H1 (cell line): Measurements from ENCODE around the gene COL20A1. TPM values are rescaled to one million over a fixed set of nuclear protein-coding genes. Genes with fewer than 3 reads are reported as not detected.

ENCODE experiments used
- CTCF ChIA-PET: fragments of 300-600 bp; sonication (Branson Sonifier 250); formaldehyde crosslinking; loops from one replicate; lab custom pipeline; 2021; ENCODE audit not compliant: partially characterized antibody; lab: Charles Lee
- POLR2A ChIA-PET: fragments of 300-600 bp; sonication (Branson Sonifier 250); formaldehyde crosslinking; loops from one replicate; lab custom pipeline; 2021; ENCODE audit warnings: inconsistent platforms; ENCODE audit not compliant: partially characterized antibody; lab: Charles Lee
- DNase-seq, 2 experiments: peaks; one replicate each; pipeline versions ENCODE4 v3.0.0 to v3.0.0-alpha.2; 2010 to 2022; ENCODE audit warnings: low spot score in 2 of 2, low read depth in 1 of 2, mixed read lengths in 1 of 2
- FAIRE-seq: peaks from 2 replicates; lab custom pipeline; 2011; peaks lifted over from hg19 to GRCh38; lab: Jason Lieb, UNC
- H2AFZ ChIP-seq: 2 replicates; pipeline ENCODE4 v1.8.1; 2012; ENCODE audit warnings: low read length, inconsistent platforms
- H2AK5ac ChIP-seq: 2 replicates; pipeline ENCODE4 v1.6.1; 2013; ENCODE audit warnings: low read depth, low read length
- H2BK120ac ChIP-seq: replicated peaks from 2 replicates; pipeline ENCODE3; 2013; ENCODE audit warnings: low read depth, low read length, inconsistent platforms
- H2BK12ac ChIP-seq: 2 replicates; pipeline ENCODE4 v1.6.1; 2013; ENCODE audit warnings: low read depth, low read length
- H2BK15ac ChIP-seq: 2 replicates; pipeline ENCODE4 v1.6.1; 2013; ENCODE audit warnings: low read length
- H2BK20ac ChIP-seq: 2 replicates; pipeline ENCODE4 v1.6.1; 2013; ENCODE audit warnings: low read length
- H2BK5ac ChIP-seq: 2 replicates; pipeline ENCODE4 v1.6.1; 2013; ENCODE audit warnings: low read depth, low read length
- H3K14ac ChIP-seq: 2 replicates; pipeline ENCODE4 v1.6.1; 2013; ENCODE audit warnings: inconsistent platforms; ENCODE audit not compliant: insufficient read length
- H3K18ac ChIP-seq: 2 replicates; pipeline ENCODE4 v1.6.1; 2013; ENCODE audit warnings: low read length; ENCODE audit errors: extremely low read depth
- H3K23ac ChIP-seq: 2 replicates; pipeline ENCODE4 v1.6.1; 2013; ENCODE audit warnings: inconsistent platforms; ENCODE audit not compliant: insufficient read length
- H3K23me2 ChIP-seq: 2 replicates; pipeline ENCODE4 v1.6.1; 2013; ENCODE audit warnings: low read depth, low read length
- H3K27ac ChIP-seq: 2 replicates; pipeline ENCODE4 v1.6.1; 2011; ENCODE audit warnings: low read depth, low read length, inconsistent platforms
- H3K27me3 ChIP-seq, 4 experiments: replicated peaks in 1 of 4; 1 replicate in 1 of 4; 2 replicates in 3 of 4; pipeline versions ENCODE4 v1.6.1 to v1.8.1; 2011 to 2013; ENCODE audit warnings: low read length in 3 of 4, mild to moderate bottlenecking in 3 of 4, inconsistent platforms in 2 of 4, mixed read lengths in 2 of 4, moderate library complexity in 1 of 4; ENCODE audit not compliant: control insufficient read depth in 3 of 4, insufficient read depth in 3 of 4; ENCODE audit errors: extremely low read depth in 1 of 4
- H3K36me3 ChIP-seq, 4 experiments: 2 replicates each; pipeline versions ENCODE4 v1.6.1 to v1.8.1; 2011 to 2013; ENCODE audit warnings: mild to moderate bottlenecking in 4 of 4, low read length in 3 of 4, moderate library complexity in 2 of 4, control low read depth in 1 of 4, inconsistent platforms in 1 of 4; ENCODE audit not compliant: insufficient read depth in 4 of 4, control insufficient read depth in 2 of 4
- H3K4ac ChIP-seq: replicated peaks from 2 replicates; pipeline ENCODE3; 2013; ENCODE audit warnings: low read length, low read depth, mixed read lengths, inconsistent platforms; ENCODE audit not compliant: insufficient read length
- H3K4me1 ChIP-seq, 4 experiments: replicated peaks in 1 of 4; 1 replicate in 1 of 4; 2 replicates in 3 of 4; pipeline versions ENCODE4 v1.6.1 to v1.8.1; 2011 to 2013; ENCODE audit warnings: low read length in 3 of 4, inconsistent platforms in 2 of 4, mixed read lengths in 1 of 4; ENCODE audit not compliant: insufficient read depth in 4 of 4, control insufficient read depth in 3 of 4
- H3K4me2 ChIP-seq, 2 experiments: 2 replicates each; pipeline versions ENCODE4 v1.6.1 to v1.8.1; 2011 to 2013; ENCODE audit warnings: low read depth in 2 of 2, low read length in 2 of 2, control low read depth in 1 of 2, inconsistent platforms in 1 of 2, mild to moderate bottlenecking in 1 of 2; ENCODE audit not compliant: insufficient read depth in 1 of 2
- H3K4me3 ChIP-seq, 4 experiments: fragments of 200-600, 300-600 bp in 1 of 4; sonication (generic), shearing (Covaris generic), sonication (Bioruptor Twin) in 1 of 4; 2 replicates each; pipeline versions ENCODE4 v1.5.1 to v1.8.1; 2011 to 2016; ENCODE audit warnings: low read length in 4 of 4, low read depth in 3 of 4, control low read depth in 2 of 4, inconsistent platforms in 2 of 4, mild to moderate bottlenecking in 2 of 4, mixed read lengths in 1 of 4, moderate library complexity in 1 of 4; ENCODE audit not compliant: insufficient read depth in 2 of 4; ENCODE audit errors: extremely low read depth in 1 of 4
- H3K56ac ChIP-seq: replicated peaks from 2 replicates; pipeline ENCODE3; 2013; ENCODE audit warnings: low read depth, mild to moderate bottlenecking, mixed read lengths, low read length, inconsistent platforms; ENCODE audit not compliant: insufficient read length
- H3K79me1 ChIP-seq: 2 replicates; pipeline ENCODE4 v1.6.1; 2013; ENCODE audit warnings: low read depth, low read length, control low read depth
- H3K79me2 ChIP-seq, 2 experiments: 2 replicates each; pipeline versions ENCODE4 v1.6.1 to v1.8.1; 2012 to 2013; ENCODE audit warnings: low read length in 2 of 2, mild to moderate bottlenecking in 2 of 2, inconsistent platforms in 1 of 2; ENCODE audit not compliant: insufficient read depth in 2 of 2, control insufficient read depth in 1 of 2
- H3K9ac ChIP-seq, 4 experiments: replicated peaks in 1 of 4; 1 replicate in 1 of 4; 2 replicates in 3 of 4; pipeline versions ENCODE4 v1.6.1 to v1.8.1; 2011 to 2013; ENCODE audit warnings: low read depth in 3 of 4, low read length in 3 of 4, control low read depth in 2 of 4, mild to moderate bottlenecking in 2 of 4, moderate library complexity in 2 of 4, inconsistent platforms in 1 of 4; ENCODE audit errors: extremely low read depth in 1 of 4
- H3K9me3 ChIP-seq, 2 experiments: 2 replicates each; pipeline versions ENCODE4 v1.6.1 to v1.8.1; 2012 to 2013; ENCODE audit warnings: mild to moderate bottlenecking in 2 of 2, moderate library complexity in 2 of 2, control low read depth in 1 of 2, inconsistent platforms in 1 of 2, low read depth in 1 of 2, low read length in 1 of 2, mixed read lengths in 1 of 2; ENCODE audit not compliant: insufficient read depth in 2 of 2
- H4K20me1 ChIP-seq, 2 experiments: replicated peaks in 1 of 2; 2 replicates each; pipeline versions ENCODE3 to v1.8.1; 2011 to 2013; ENCODE audit warnings: inconsistent platforms in 2 of 2, low read length in 2 of 2, mild to moderate bottlenecking in 1 of 2; ENCODE audit not compliant: insufficient read depth in 2 of 2, control insufficient read depth in 1 of 2
- H4K5ac ChIP-seq: 2 replicates; pipeline ENCODE4 v1.6.1; 2013; ENCODE audit warnings: low read length, low read depth, mixed read lengths, inconsistent platforms; ENCODE audit not compliant: insufficient read length
- H4K8ac ChIP-seq: 2 replicates; pipeline ENCODE4 v1.8.0; 2013; ENCODE audit warnings: mild to moderate bottlenecking, moderate library complexity, low read length, inconsistent platforms; ENCODE audit not compliant: insufficient read depth; ENCODE audit errors: extremely low read depth
- H4K91ac ChIP-seq: replicated peaks from 2 replicates; pipeline ENCODE3; 2013; ENCODE audit warnings: low read length, mixed read lengths, inconsistent platforms; ENCODE audit not compliant: insufficient read length
- CTBP2 ChIP-seq: IDR thresholded peaks from 2 replicates; pipeline ENCODE4 v1.7.0; 2011; ENCODE audit warnings: borderline replicate concordance, mild to moderate bottlenecking, moderate library complexity, mixed read lengths, low read length; ENCODE audit not compliant: insufficient read depth, insufficient read length
- CTCF ChIP-seq, 3 experiments: IDR thresholded peaks; 1 replicate in 2 of 3; 2 replicates in 1 of 3; pipeline versions ENCODE4 v1.5.1 to v1.6.1; 2011; ENCODE audit warnings: low read length in 3 of 3, mild to moderate bottlenecking in 3 of 3, inconsistent platforms in 2 of 3, low read depth in 1 of 3, moderate library complexity in 1 of 3; ENCODE audit not compliant: insufficient read depth in 1 of 3; ENCODE audit errors: control extremely low read depth in 1 of 3
- JUN ChIP-seq: IDR thresholded peaks from 2 replicates; pipeline ENCODE4 v1.6.1; 2011; ENCODE audit warnings: low read depth, mild to moderate bottlenecking, improper control_type of control experiment, low read length
- MAFK ChIP-seq: IDR thresholded peaks from 2 replicates; pipeline ENCODE4 v1.6.1; 2012; ENCODE audit warnings: low read depth, mild to moderate bottlenecking, improper control_type of control experiment, low read length
- PHF8 ChIP-seq: fragments of 200-600 bp; sonication (generic); conservative IDR thresholded peaks from 2 replicates; pipeline ENCODE4 v1.7.1; 2012; ENCODE audit warnings: low read depth, mild to moderate bottlenecking, inconsistent platforms, low read length, moderate library complexity
- POLR2A ChIP-seq, 2 experiments: IDR thresholded peaks; 1 replicate in 1 of 2; 2 replicates in 1 of 2; pipeline ENCODE4 v1.6.1; 2011; ENCODE audit warnings: low read depth in 2 of 2, low read length in 2 of 2, mild to moderate bottlenecking in 2 of 2; ENCODE audit errors: control extremely low read depth in 1 of 2
- SIX5 ChIP-seq: IDR thresholded peaks from 2 replicates; pipeline ENCODE4 v1.6.1; 2011; ENCODE audit warnings: mild to moderate bottlenecking, low read depth, low read length
- SP2 ChIP-seq: IDR thresholded peaks from 2 replicates; pipeline ENCODE4 v1.6.1; 2012; ENCODE audit warnings: mild to moderate bottlenecking, low read length, inconsistent platforms
- USF2 ChIP-seq: IDR thresholded peaks from 2 replicates; pipeline ENCODE4 v1.6.1; 2011; ENCODE audit warnings: low read length, improper control_type of control experiment
- WGBS, 2 experiments: shearing (Covaris generic) in 1 of 2; methylation state at CpG; one replicate each; pipeline versions ENCODE4 v1.1.6 to v1.1.7; 2013 to 2015; ENCODE audit warnings: low lambda C conversion rate in 2 of 2, mixed read lengths in 2 of 2, inconsistent platforms in 1 of 2, low coverage in 1 of 2, missing lambda C conversion rate in 1 of 2; ENCODE audit not compliant: insufficient replicate concordance in 2 of 2, insufficient coverage in 1 of 2, insufficient read length in 1 of 2; ENCODE audit errors: extremely low coverage in 1 of 2, missing lambda C conversion rate in 1 of 2; 5-methylcytosine and 5-hydroxymethylcytosine counted together
- polyA plus RNA-seq, 7 experiments: library from polyadenylated mRNA; depleted of rRNA in 3 of 7; stranded (reverse) in 5 of 7; unstranded in 2 of 7; fragments of >200 nt in 5 of 7; fragments of 200-250 nt in 2 of 7; gene quantifications; 1 replicate in 5 of 7; 2 replicates in 1 of 7; 4 replicates in 1 of 7; pipeline versions ENCODE4 v1.2.1 to v1.2.3, GENCODE V29; 2011 to 2013; ENCODE audit warnings: missing spikeins in 2 of 7, mixed read lengths in 2 of 7
- total RNA-seq: library from RNA; stranded (reverse); fragmentation: NEBNext Ultra II Directional; extraction: Animal tissue kit (Norgen Biotek cat#: 25700); gene quantifications from 2 replicates; pipeline ENCODE4 v1.2.1, GENCODE V29; 2021

Gene COL20A1
- total and polyA plus RNA-seq, 2 of the 8 experiments (the other 6 are each of a cell fraction or from before 2014, with no cell fraction given): 0.19 to 0.21 TPM

GRCh38 chr20:63249891-63250290 is 43.1 kb upstream of the COL20A1 start:
- H3K4me3 ChIP-seq: no peak overlapping the region
- TF ChIP-seq CTBP2 (no peak), JUN (no peak), PHF8 (no peak), USF2 (no peak), SIX5 (no peak), MAFK (no peak), POLR2A (IDR thresholded peaks at IDR 0.05; ENCODE audit: control extremely low read depth in 1 of 2, low read depth in 2 of 2, low read length in 2 of 2) (no peak), CTCF (IDR thresholded peaks at IDR 0.05; ENCODE audit: control extremely low read depth in 1 of 3, insufficient read depth in 1 of 3, low read depth in 1 of 3, low read length in 3 of 3) (no peak), SP2 (no peak)

More at GRCh38 chr20:63249891-63250290, 43.1 kb upstream of the COL20A1 start:
- Histone ChIP-seq H3K79me2 (no peaks in the 10 kb centered on the region), H2BK12ac (no peak overlapping the region), H4K8ac (no peak overlapping the region), H3K9ac (no peak overlapping the region), H3K23ac (no peak overlapping the region), H3K36me3 (no peaks in the 10 kb centered on the region; a peak in 1 of 8 replicates), H3K79me1 (no peaks in the 10 kb centered on the region; the same call in 1 of the 2 replicates), H3K4ac (no peak overlapping the region), H2BK120ac (no peak overlapping the region), H2BK5ac (no peak overlapping the region), H3K14ac (no peak overlapping the region), H2BK20ac (no peak overlapping the region), H3K4me1 (peaks cover 0 to 26% (median 21%) of the 10 kb centered on the region in 4 experiments; a peak in 6 of 7 replicates), H4K5ac (no peak overlapping the region), H3K18ac (no peak overlapping the region), H3K56ac (no peak overlapping the region), H3K23me2 (peaks cover 12% of the 10 kb centered on the region; the same call in 1 of the 2 replicates), H4K20me1 (no peaks in the 10 kb centered on the region), H4K91ac (no peak overlapping the region), H3K27me3 (peaks cover 4 to 29% (median 25%) of the 10 kb centered on the region in 4 experiments), H3K4me2 (no peak overlapping the region), H2AK5ac (no peak overlapping the region), H2BK15ac (no peak overlapping the region), H3K9me3 (no peaks in the 10 kb centered on the region), H2AFZ (no peak overlapping the region), H3K27ac (no peak overlapping the region)
- CTCF ChIA-PET: interaction anchor here (1.0 to 7.0 kb wide), 4 partner anchors 14 to 69 kb away, joined by 3 to 103 read pairs (median 35); partner anchors contain the start of gene BIRC7
- FAIRE-seq (no peak), DNase-seq (no peak)
- POLR2A ChIA-PET: interaction anchor here (1.5 kb wide), 1 partner anchor 15 kb away, joined by 5 read pairs; no protein-coding TSS in a partner anchor
- 89% methylated on average over 8 of the region's 15 CpGs; no CpG with 5 or more reads in 1 of the 2 experiments for WGBS, 2 experiments
